Measurements from ENCODE around the gene SARDH.

SARDH gene

GRCh38 chr9:133732639-133733408 lies 5.3 kb downstream of the SARDH start:
- no peak for DNase-seq

- DNase-seq = no peak
These were observed 6.1 kb downstream of the SARDH start for GRCh38 chr9:133731876-133732638.

GRCh38 chr9:133730994-133731715 lies 7.0 kb downstream of the SARDH start:
- DNase-seq = no peak

GRCh38 chr9:133729617-133730281 lies 8.4 kb downstream of the SARDH start:
- no peak for DNase-seq

GRCh38 chr9:133728856-133729616 lies 9.1 kb downstream of the SARDH start:
- DNase-seq = no peak

GRCh38 chr9:133727876-133728441 lies 10.2 kb downstream of the SARDH start:
- no peak for DNase-seq

- no peak for DNase-seq
These were observed 10.8 kb downstream of the SARDH start for GRCh38 chr9:133727277-133727875.

- no peak for DNase-seq
These were observed 11.5 kb downstream of the SARDH start for GRCh38 chr9:133726401-133727276.

GRCh38 chr9:133725886-133726285 lies 12.3 kb downstream of the SARDH start:
- no peak for DNase-seq

- DNase-seq = no peak
These were observed 19.4 kb downstream of the SARDH start for GRCh38 chr9:133718563-133719315.

- DNase-seq = no peak
These were observed 20.8 kb downstream of the SARDH start for GRCh38 chr9:133717113-133718031.

GRCh38 chr9:133716564-133717112 lies 21.5 kb downstream of the SARDH start:
- no peak for DNase-seq

- DNase-seq = no peak
These were observed 22.1 kb downstream of the SARDH start for GRCh38 chr9:133715866-133716563.

GRCh38 chr9:133715295-133715865 lies 22.8 kb downstream of the SARDH start:
- DNase-seq = no peak

GRCh38 chr9:133714606-133715294 lies 23.4 kb downstream of the SARDH start:
- DNase-seq = no peak

- no peak for DNase-seq
These were observed 24.1 kb downstream of the SARDH start for GRCh38 chr9:133713960-133714495.

Measured in SIG-M5 (cell line).